PC-3 (cell line): ENCODE measurements around the gene DBNDD1.

Experiments
- CTCF ChIP-seq: fragments of 300-600 bp; sonication (generic); conservative IDR thresholded peaks from 2 replicates; pipeline ENCODE4 v1.5.1; 2017; ENCODE audit warnings: antibody characterized with exemption, low read depth, mild to moderate bottlenecking, low read length
- EZH2 ChIP-seq: fragments of 300-600 bp; sonication (generic); IDR thresholded peaks from one replicate; pipeline ENCODE4 v1.6.1; 2017; ENCODE audit warnings: antibody characterized with exemption, mild to moderate bottlenecking, low read length; ENCODE audit not compliant: unreplicated experiment
- EZH2phosphoT487 ChIP-seq: fragments of 300-600 bp; sonication (generic); IDR thresholded peaks from 2 replicates; pipeline ENCODE4 v1.6.1; 2018; ENCODE audit warnings: mild to moderate bottlenecking, antibody characterized with exemption, low read length, borderline replicate concordance

- TF ChIP-seq CTCF, result no peak
- no peak for TF ChIP-seq EZH2
- no peak for TF ChIP-seq EZH2phosphoT487
These were observed 47.6 kb downstream of the DBNDD1 start for GRCh38 chr16:89971495-89972243.
